Measurements from ENCODE around the gene HBP1. TPM values are rescaled to one million over a fixed set of nuclear protein-coding genes. Genes with fewer than 3 reads are reported as not detected.

Gene HBP1
- total and polyA plus RNA-seq, 2 donors (not counting 1 experiment from before 2014, with no cell fraction given) = 47.2 to 127 TPM

GRCh38 chr7:107186240-107186639, 17.4 kb downstream of the HBP1 start:
- no peak for ATAC-seq (ENCODE audit: low read depth)
- Mint-ChIP-seq H3K27me3 (no peaks in the 10 kb centered on the region), H3K4me3 (no peak overlapping the region), H3K27ac (no peak overlapping the region), H3K9me3 (ENCODE audit: insufficient read depth) (no peaks in the 10 kb centered on the region), H3K4me1 (no peaks in the 10 kb centered on the region)
- Histone ChIP-seq H3K36me3 (replicated peaks in 1 of 2; ENCODE audit: control extremely low read depth in 1 of 2, control insufficient read depth in 1 of 2, extremely low read depth in 1 of 2, insufficient read depth in 2 of 2, low read length in 1 of 2) (peaks cover 30 to 90% of the 10 kb centered on the region in 2 experiments), H2AFZ (ENCODE audit: insufficient read depth, low read depth, low read length, poor library complexity, severe bottlenecking) (no peak overlapping the region), H3K4me2 (replicated peaks; ENCODE audit: low read depth, low read length, poor library complexity, severe bottlenecking) (no peak overlapping the region), H4K20me1 (ENCODE audit: control insufficient read depth, insufficient read depth, low read length, poor library complexity, severe bottlenecking) (peaks cover 56% of the 10 kb centered on the region), H3K4me3 (ENCODE audit: control extremely low read depth in 1 of 5, extremely low read depth in 1 of 5, insufficient read depth in 1 of 5, low read depth in 2 of 5, low read length in 4 of 5) (no peak overlapping the region), H3K9ac (ENCODE audit: low read length) (no peak overlapping the region), H3K4me1 (ENCODE audit: control insufficient read depth in 2 of 2, insufficient read depth in 2 of 2, low read length in 2 of 2) (no peaks in the 10 kb centered on the region), H3K9me3 (ENCODE audit: control extremely low read depth in 1 of 3, control insufficient read depth in 2 of 3, insufficient read depth in 1 of 3, low read length in 2 of 3) (no peaks in the 10 kb centered on the region), H3K79me2 (ENCODE audit: control insufficient read depth, insufficient read depth, low read length) (peaks cover 26% of the 10 kb centered on the region), H3K27ac (ENCODE audit: low read length in 2 of 2) (no peak overlapping the region), H3K27me3 (replicated peaks in 1 of 4; ENCODE audit: control extremely low read depth in 1 of 4, control insufficient read depth in 3 of 4, insufficient read depth in 4 of 4, low read length in 3 of 4) (no peaks in the 10 kb centered on the region)
- no peak for TF ChIP-seq CTCF (IDR thresholded peaks at IDR 0.05)
- TF ChIP-seq EZH2 (IDR thresholded peaks at IDR 0.05; ENCODE audit: borderline replicate concordance, insufficient read depth, low read depth, low read length, poor library complexity, severe bottlenecking) = no peak
- no CpG with 5 or more reads among the region's 4 CpGs for WGBS (ENCODE audit: insufficient coverage)
- intact Hi-C loops (cut with micrococcal nuclease) = no loop called here
- POLR2A ChIA-PET = no interaction called here
- CTCF ChIA-PET = interaction anchor here (1.1 kb wide), 1 partner anchor 39 kb away, joined by 3 read pairs; no protein-coding TSS in a partner anchor
- no peak for DNase-seq

DNA sequence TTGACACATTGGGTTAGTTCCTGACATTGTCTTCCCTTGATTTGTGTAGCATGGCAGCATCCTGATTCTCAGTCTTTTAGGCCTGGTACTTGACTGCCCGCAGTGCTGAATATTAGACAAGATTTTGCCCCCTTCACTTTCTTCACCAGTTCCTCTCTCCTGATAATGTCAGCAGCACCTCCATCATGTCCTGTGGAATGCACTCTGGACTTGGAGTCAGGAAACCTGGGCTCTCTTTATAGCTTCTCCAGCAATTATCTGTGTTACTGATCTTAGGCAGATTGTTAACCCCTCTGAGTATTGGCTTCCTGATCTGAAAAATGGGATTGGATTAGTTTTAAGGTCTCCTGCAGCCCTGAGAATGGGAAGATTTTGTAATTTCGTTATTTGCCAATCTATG, 19.0 kb downstream of the HBP1 start:
- H3K79me2 ChIP-seq (ENCODE audit: control insufficient read depth, insufficient read depth, low read length) = peaks cover 23% of the 10 kb centered on the region
- DNase-seq (no peak), ATAC-seq (ENCODE audit: low read depth) (no peak)
- Mint-ChIP-seq H3K27ac (no peak overlapping the region), H3K4me1 (no peaks in the 10 kb centered on the region), H3K27me3 (no peaks in the 10 kb centered on the region), H3K4me3 (no peak overlapping the region), H3K9me3 (ENCODE audit: insufficient read depth) (no peaks in the 10 kb centered on the region)
- TF ChIP-seq EZH2 (IDR thresholded peaks at IDR 0.05; ENCODE audit: borderline replicate concordance, insufficient read depth, low read depth, low read length, poor library complexity, severe bottlenecking) (no peak), CTCF (IDR thresholded peaks at IDR 0.05) (no peak)
- ChIA-PET CTCF (interaction anchor here (1.1 kb wide), 1 partner anchor 38 kb away, joined by 4 read pairs; no protein-coding TSS in a partner anchor), POLR2A (no interaction called here)
- no peaks in the 10 kb centered on the region for H3K4me1 ChIP-seq (ENCODE audit: control insufficient read depth in 2 of 2, insufficient read depth in 2 of 2, low read length in 2 of 2)
- no peak overlapping the region for H2AFZ ChIP-seq (ENCODE audit: insufficient read depth, low read depth, low read length, poor library complexity, severe bottlenecking)
- H3K9me3 ChIP-seq (ENCODE audit: control extremely low read depth in 1 of 3, control insufficient read depth in 2 of 3, insufficient read depth in 1 of 3, low read length in 2 of 3) = no peaks in the 10 kb centered on the region
- intact Hi-C loops (cut with micrococcal nuclease) = no loop called here
- no peak overlapping the region for H3K27ac ChIP-seq (ENCODE audit: low read length in 2 of 2)
- 100% methylated on average over 2 of the region's 2 CpGs for WGBS (ENCODE audit: insufficient coverage)
- no peak overlapping the region for H3K4me2 ChIP-seq (replicated peaks; ENCODE audit: low read depth, low read length, poor library complexity, severe bottlenecking)
- no peaks in the 10 kb centered on the region for H3K27me3 ChIP-seq (replicated peaks in 1 of 4; ENCODE audit: control extremely low read depth in 1 of 4, control insufficient read depth in 3 of 4, insufficient read depth in 4 of 4, low read length in 3 of 4)
- H4K20me1 ChIP-seq (ENCODE audit: control insufficient read depth, insufficient read depth, low read length, poor library complexity, severe bottlenecking) = peaks cover 46% of the 10 kb centered on the region
- H3K9ac ChIP-seq (ENCODE audit: low read length) = no peak overlapping the region
- peaks cover 35 to 95% of the 10 kb centered on the region in 2 experiments for H3K36me3 ChIP-seq (replicated peaks in 1 of 2; ENCODE audit: control extremely low read depth in 1 of 2, control insufficient read depth in 1 of 2, extremely low read depth in 1 of 2, insufficient read depth in 2 of 2, low read length in 1 of 2)
- H3K4me3 ChIP-seq (ENCODE audit: control extremely low read depth in 1 of 5, extremely low read depth in 1 of 5, insufficient read depth in 1 of 5, low read depth in 2 of 5, low read length in 4 of 5) = no peak overlapping the region

Data from B cell (primary cell).